K562 (cell line): ENCODE results near the gene ZNF853. TPM values are rescaled to one million over a fixed set of nuclear protein-coding genes. Genes with fewer than 3 reads are reported as not detected.
"Not testable (repeated sequence)": the region's sequence is repeated elsewhere in the genome, so short reads cannot be mapped to it uniquely, and the experiment has no call there.

Experiments
- ATAC-seq: fragments of 200-7000 bp; cut with Tn5 transposase; 3 replicates; pipeline ENCODE4 v1.9.1; 2020; ENCODE audit warnings: moderate library complexity
- BruUV-seq: library from RNA; stranded (reverse); fragments of 400-500 nt; replicated peaks from 2 replicates; lab custom pipeline; 2021; lab: Mats Ljungman, UMichigan
- CTCF ChIA-PET: fragments of 300-600 bp; formaldehyde crosslinking; extraction: SDS; loops from one replicate; lab custom pipeline; 2021; ENCODE audit warnings: low intra/inter-chr PET ratio; lab: Yijun Ruan, JAX
- POLR2A ChIA-PET: fragments of 300-600, 350-650 bp; sonication (Branson Sonifier 250); formaldehyde crosslinking; extraction: SDS; loops from one replicate; lab custom pipeline; 2021; ENCODE audit warnings: antibody characterized with exemption, inconsistent platforms; lab: Yijun Ruan, JAX
- DNase-seq, 4 experiments: peaks; one replicate each; pipeline versions ENCODE4 v3.0.0 to v3.0.0-alpha.2; 2011 to 2018; ENCODE audit warnings: low spot score in 3 of 4, mixed read lengths in 3 of 4; ENCODE audit errors: extremely low read depth in 1 of 4
- FAIRE-seq: peaks from 2 replicates; lab custom pipeline; 2011; peaks lifted over from hg19 to GRCh38; lab: Jason Lieb, UNC
- H2AFZ ChIP-seq: 2 replicates; pipeline ENCODE4 v1.6.0; 2011; ENCODE audit warnings: low read depth, low read length, control low read depth, inconsistent platforms
- H3K27ac ChIP-seq: fragments of 200-600 bp; 3 replicates; pipeline ENCODE4 v1.8.0; 2011; ENCODE audit warnings: low read depth, mild to moderate bottlenecking, control low read depth, inconsistent platforms, low read length, moderate library complexity, mixed read lengths; ENCODE audit errors: extremely low read depth
- H3K27me3 ChIP-seq, 2 experiments: fragments of 300-600 bp in 1 of 2; 2 replicates in 1 of 2; 3 replicates in 1 of 2; pipeline versions ENCODE4 v1.6.0 to v1.8.0; 2011; ENCODE audit warnings: inconsistent platforms in 2 of 2, low read length in 2 of 2, mild to moderate bottlenecking in 1 of 2, mixed read lengths in 1 of 2, moderate library complexity in 1 of 2; ENCODE audit not compliant: control insufficient read depth in 2 of 2, insufficient read depth in 2 of 2
- H3K36me3 ChIP-seq: fragments of 300-600 bp; 3 replicates; pipeline ENCODE4 v1.8.0; 2011; ENCODE audit warnings: mild to moderate bottlenecking, low read length, inconsistent platforms; ENCODE audit not compliant: control insufficient read depth, insufficient read depth
- H3K4me1 ChIP-seq, 2 experiments: fragments of 200-600 bp in 1 of 2; replicated peaks in 1 of 2; 2 replicates in 1 of 2; 3 replicates in 1 of 2; pipeline versions ENCODE4 v1.5.1 to v1.8.0; 2011; ENCODE audit warnings: inconsistent platforms in 2 of 2, low read length in 2 of 2, mild to moderate bottlenecking in 1 of 2, mixed read lengths in 1 of 2, moderate library complexity in 1 of 2; ENCODE audit not compliant: control insufficient read depth in 2 of 2, insufficient read depth in 2 of 2
- H3K4me2 ChIP-seq: 2 replicates; pipeline ENCODE4 v1.6.1; 2011; ENCODE audit warnings: low read length, control low read depth, inconsistent platforms, mixed read lengths; ENCODE audit not compliant: insufficient read depth
- H3K4me3 ChIP-seq: fragments of 200-600 bp; sonication (generic), shearing (Covaris generic); 2 replicates; pipeline ENCODE4 v1.5.1; 2016; ENCODE audit warnings: control low read depth, inconsistent platforms
- H3K79me2 ChIP-seq: fragments of 200-600 bp; 3 replicates; pipeline ENCODE4 v1.8.0; 2011; ENCODE audit warnings: low read length, inconsistent platforms; ENCODE audit not compliant: control insufficient read depth, insufficient read depth
- H3K9ac ChIP-seq, 2 experiments: 2 replicates each; pipeline versions ENCODE4 v1.6.0 to v1.6.1; 2011; ENCODE audit warnings: low read depth in 2 of 2, low read length in 2 of 2, control low read depth in 1 of 2, inconsistent platforms in 1 of 2, mild to moderate bottlenecking in 1 of 2, mixed read lengths in 1 of 2; ENCODE audit not compliant: insufficient read depth in 1 of 2
- H3K9me1 ChIP-seq: one replicate; pipeline ENCODE4 v1.6.0; 2011; ENCODE audit warnings: inconsistent platforms, mild to moderate bottlenecking, low read length, moderate library complexity; ENCODE audit not compliant: control insufficient read depth, insufficient read depth
- H3K9me3 ChIP-seq: replicated peaks from 2 replicates; pipeline ENCODE4 v1.5.1; 2011; ENCODE audit warnings: low read depth, low read length, inconsistent platforms; ENCODE audit not compliant: control insufficient read depth, insufficient read depth
- H4K20me1 ChIP-seq: replicated peaks from 2 replicates; pipeline ENCODE4 v1.6.1; 2011; ENCODE audit warnings: low read length, inconsistent platforms, mixed read lengths; ENCODE audit not compliant: control insufficient read depth, insufficient read depth
- BCOR ChIP-seq: fragments of 450-650 bp; IDR thresholded peaks from 2 replicates; pipeline ENCODE4 v1.6.1; 2016
- CBX3 ChIP-seq, 2 experiments: IDR thresholded peaks; 1 replicate in 1 of 2; 2 replicates in 1 of 2; pipeline ENCODE4 v1.6.1; 2012; ENCODE audit warnings: inconsistent platforms in 2 of 2, low read length in 2 of 2, borderline replicate concordance in 1 of 2, control low read depth in 1 of 2
- NR2C1 ChIP-seq, 2 experiments: fragments of 450-650 bp; IDR thresholded peaks; 2 replicates each; pipeline ENCODE4 v1.6.1; 2017; ENCODE audit warnings: mild to moderate bottlenecking in 2 of 2, antibody characterized with exemption in 1 of 2, inconsistent platforms in 1 of 2, missing compliant biosample characterization in 1 of 2, missing genetic modification characterization in 1 of 2
- NR2C2 ChIP-seq, 2 experiments: fragments of 200-800 bp in 1 of 2; sonication (Bioruptor generic) in 1 of 2; sonication (generic) in 1 of 2; formaldehyde crosslinking in 1 of 2; IDR thresholded peaks; 2 replicates each; pipeline versions ENCODE4 v1.6.1 to v1.8.0; 2016 to 2022; ENCODE audit warnings: mild to moderate bottlenecking in 1 of 2, missing compliant biosample characterization in 1 of 2, missing genetic modification characterization in 1 of 2, missing genetic modification reagents in 1 of 2
- RBM25 ChIP-seq: fragments of 200-400 bp; formaldehyde crosslinking; IDR thresholded peaks from 2 replicates; pipeline ENCODE4 v1.6.1; 2018; ENCODE audit warnings: low read length, low read depth, moderate library complexity; ENCODE audit not compliant: severe bottlenecking
- SIX5 ChIP-seq, 2 experiments: IDR thresholded peaks; 2 replicates each; pipeline ENCODE4 v1.6.1; 2011; ENCODE audit warnings: low read length in 2 of 2, borderline replicate concordance in 1 of 2, low read depth in 1 of 2, mild to moderate bottlenecking in 1 of 2, moderate library complexity in 1 of 2; ENCODE audit not compliant: insufficient read depth in 1 of 2
- TRIM24 ChIP-seq, 2 experiments: fragments of 450-650 bp; IDR thresholded peaks; 2 replicates each; pipeline ENCODE4 v1.6.1; 2016
- ZBTB11 ChIP-seq, 3 experiments: fragments of 200-800 bp in 1 of 3; fragments of 250-450 bp in 1 of 3; fragments of 450-650 bp in 1 of 3; sonication (Bioruptor Pico) in 1 of 3; sonication (Bioruptor generic) in 1 of 3; formaldehyde crosslinking in 1 of 3; IDR thresholded peaks; 2 replicates each; pipeline versions ENCODE4 v1.6.1 to v1.8.0; 2016 to 2022; ENCODE audit warnings: mild to moderate bottlenecking in 2 of 3, missing genetic modification characterization in 2 of 3, missing compliant biosample characterization in 1 of 3, moderate library complexity in 1 of 3
- WGBS: fragments of 100-300 bp; shearing (Covaris generic); methylation state at CpG from one replicate; pipeline ENCODE4 v1.1.6; 2016; ENCODE audit warnings: low coverage, mixed read lengths; ENCODE audit not compliant: insufficient coverage; ENCODE audit errors: missing lambda C conversion rate; 5-methylcytosine and 5-hydroxymethylcytosine counted together
- in situ Hi-C: fragments of 300-500 bp; cut with MboI; formaldehyde crosslinking; loops from 4 replicates; pipeline ENCODE4 v1.15.0; 2018; ENCODE audit warnings: inconsistent platforms, mixed read lengths
- intact Hi-C: fragments of 100-400 bp; cut with micrococcal nuclease; formaldehyde crosslinking; loops from 2 replicates; pipeline ENCODE4 v1.14.2; 2022
- polyA plus RNA-seq, 8 experiments: library from polyadenylated mRNA; depleted of rRNA in 4 of 8; stranded (reverse) in 5 of 8; unstranded in 3 of 8; fragments of >200 nt; fragmentation: Nextera tagmentation in 2 of 8; fragmentation: Illumina TruSeq in 1 of 8; extraction: Ambion mirVana in 2 of 8; extraction: Trizol in 1 of 8; gene quantifications; 2 replicates each; pipeline versions ENCODE4 v1.2.1 to v1.2.3, GENCODE V29; 2011 to 2014; ENCODE audit warnings: inconsistent platforms in 1 of 8, missing spikeins in 1 of 8
- total RNA-seq, 7 experiments: library from RNA; depleted of rRNA in 6 of 7; stranded (reverse); fragments of >200 nt in 6 of 7; fragmentation: Illumina TruSeq in 2 of 7; extraction: Trizol in 2 of 7; gene quantifications; 2 replicates each; pipeline versions ENCODE4 v1.2.1 to v1.2.3, GENCODE V29; 2011 to 2021; ENCODE audit warnings: low replicate concordance in 1 of 7

Gene ZNF853
- total and polyA plus RNA-seq, 9 of the 15 experiments (the other 6 are each of a cell fraction or from before 2014, with no cell fraction given), result 0.03 TPM; not detected in 8

- DNase-seq; H3K9me3 ChIP-seq; ATAC-seq; H4K20me1 ChIP-seq; in situ Hi-C loops; FAIRE-seq; BruUV-seq; H3K9me1 ChIP-seq; CTCF ChIA-PET; intact Hi-C loops; H3K27me3 ChIP-seq; TF ChIP-seq NR2C2 (CRISPR knock-in tag; IDR thresholded peaks at IDR 0.05); NR2C1 (tag; IDR thresholded peaks at IDR 0.05): not testable (repeated sequence)
- Histone ChIP-seq H3K4me2 (peak overlapping the region; percentile 89), H3K27ac (peak overlapping the region; percentile 96), H3K36me3 (peaks cover 27% of the 10 kb centered on the region; the same call in 2 of the 3 replicates), H3K9ac (peak overlapping the region; percentile 90 to 96), H3K79me2 (peaks cover 20% of the 10 kb centered on the region), H3K4me3 (peak overlapping the region; percentile 95), H2AFZ (peak overlapping the region; percentile 66; the same call in 1 of the 2 replicates), H3K4me1 (peaks cover 13 to 20% of the 10 kb centered on the region in 2 experiments)
- 4% methylated on average over 13 of the region's 14 CpGs for WGBS
- peak; percentile 98 for TF ChIP-seq NR2C2 (tag; IDR thresholded peaks at IDR 0.05)
- TF ChIP-seq NR2C1 (IDR thresholded peaks at IDR 0.05), result peak; percentile 95
- peak in 1 of 2 experiments; percentile 68; a peak in 1 of 4 replicates for TF ChIP-seq TRIM24 (IDR thresholded peaks at IDR 0.05)
- peak; percentile 2 for TF ChIP-seq RBM25
- peak in 1 of 3 experiments; percentile 97; a peak in 2 of 6 replicates for TF ChIP-seq ZBTB11 (CRISPR knock-in tag; IDR thresholded peaks at IDR 0.05)
- 0 out of 3 replicates have a peak, but pooled peaks of 1 of the 2 experiments have one; percentile 8 for TF ChIP-seq CBX3 (IDR thresholded peaks at IDR 0.05; ENCODE audit: borderline replicate concordance in 1 of 2, low read length in 2 of 2)
- TF ChIP-seq SIX5 (IDR thresholded peaks at IDR 0.05; ENCODE audit: borderline replicate concordance in 1 of 2, insufficient read depth in 1 of 2, low read depth in 1 of 2, low read length in 2 of 2), result 0 out of 4 replicates have a peak, but pooled peaks of 1 of the 2 experiments have one; percentile 27
- TF ChIP-seq BCOR, result 0 out of 2 replicates have a peak, but pooled peaks have one; percentile 1
- POLR2A ChIA-PET, result interaction anchor here (0.6 to 2.3 kb wide), 3 partner anchors 9 to 15 kb away, joined by 3 to 19 read pairs (median 4); partner anchors contain the start of gene INTS15
Observed at GRCh38 chr7:6576867-6577368, 38.5 kb upstream of the ZNF853 start.
